Activated naive CD4-positive, alpha-beta T cell treated with anti-CD3 and anti-CD28 coated beads for 36 hours (primary cell): ENCODE results near the gene ATM. TPM values are rescaled to one million over a fixed set of nuclear protein-coding genes. Genes with fewer than 3 reads are reported as not detected.
"Not testable (repeated sequence)": the region's sequence is repeated elsewhere in the genome, so short reads cannot be mapped to it uniquely, and the experiment has no call there.

Source experiments
- CTCF ChIA-PET: fragments of 350-600 bp; sonication (Branson Sonifier 250); formaldehyde crosslinking; loops from one replicate; lab custom pipeline; 2021; ENCODE audit warnings: antibody characterized with exemption; lab: Charles Lee
- DNase-seq: peaks from one replicate; pipeline ENCODE4 v3.0.0-alpha.2; 2020
- H3K27ac Mint-ChIP-seq: one replicate; pipeline ENCODE4 v1.8.0; 2021; ENCODE audit warnings: mild to moderate bottlenecking, mixed read lengths
- H3K27me3 Mint-ChIP-seq: one replicate; pipeline ENCODE4 v1.8.0; 2021; ENCODE audit warnings: low read depth, mixed read lengths
- H3K36me3 Mint-ChIP-seq: one replicate; pipeline ENCODE4 v1.8.0; 2021; ENCODE audit warnings: low read depth, mixed read lengths
- H3K4me1 Mint-ChIP-seq: one replicate; pipeline ENCODE4 v1.8.0; 2021; ENCODE audit warnings: low read depth, mixed read lengths
- H3K4me3 Mint-ChIP-seq: one replicate; pipeline ENCODE4 v1.8.0; 2021; ENCODE audit warnings: mild to moderate bottlenecking, moderate library complexity, mixed read lengths
- H3K9me3 Mint-ChIP-seq: one replicate; pipeline ENCODE4 v1.8.0; 2021; ENCODE audit warnings: mixed read lengths
- intact Hi-C: fragments of 100-400 bp; cut with micrococcal nuclease; formaldehyde crosslinking; loops from one replicate; pipeline ENCODE4 v1.15.1; 2023
- total RNA-seq, 2 experiments: library from RNA; stranded (reverse); gene quantifications; one replicate each; pipeline ENCODE4 v1.2.3, GENCODE V29; 2021

The ATM gene
- total RNA-seq, 2 experiments from 2014 or later, result 29.5 to 30.6 TPM

GRCh38 chr11:108341654-108342053 lies 118.8 kb downstream of the ATM start:
- H3K9me3 Mint-ChIP-seq, result no peaks in the 10 kb centered on the region
- H3K27ac Mint-ChIP-seq, result no peak overlapping the region
- intact Hi-C loops, result loop anchor here (2.0 to 5.0 kb wide), 2 partner anchors 125 to 306 kb away; partner anchors contain the start of gene C11orf65
- H3K4me1 Mint-ChIP-seq, result peaks cover 34% of the 10 kb centered on the region
- no peak for DNase-seq
- no peak overlapping the region for H3K4me3 Mint-ChIP-seq
- CTCF ChIA-PET, result interaction anchor here (0.6 to 1.0 kb wide), 3 partner anchors 22 to 307 kb away, joined by 3 read pairs; no protein-coding TSS in a partner anchor
- H3K36me3 Mint-ChIP-seq, result no peaks in the 10 kb centered on the region
- H3K27me3 Mint-ChIP-seq, result no peaks in the 10 kb centered on the region

- Mint-ChIP-seq H3K27ac (no peak overlapping the region), H3K36me3 (no peaks in the 10 kb centered on the region), H3K4me3 (no peak overlapping the region), H3K4me1 (peaks cover 34% of the 10 kb centered on the region), H3K9me3 (no peaks in the 10 kb centered on the region), H3K27me3 (no peaks in the 10 kb centered on the region)
- CTCF ChIA-PET, result no interaction called here
- no peak for DNase-seq
- intact Hi-C loops, result loop anchor here (5.0 kb wide), 1 partner anchor 304 kb away; no protein-coding TSS in a partner anchor
These were observed 120.8 kb downstream of the ATM start for GRCh38 chr11:108343714-108344113.

DNA sequence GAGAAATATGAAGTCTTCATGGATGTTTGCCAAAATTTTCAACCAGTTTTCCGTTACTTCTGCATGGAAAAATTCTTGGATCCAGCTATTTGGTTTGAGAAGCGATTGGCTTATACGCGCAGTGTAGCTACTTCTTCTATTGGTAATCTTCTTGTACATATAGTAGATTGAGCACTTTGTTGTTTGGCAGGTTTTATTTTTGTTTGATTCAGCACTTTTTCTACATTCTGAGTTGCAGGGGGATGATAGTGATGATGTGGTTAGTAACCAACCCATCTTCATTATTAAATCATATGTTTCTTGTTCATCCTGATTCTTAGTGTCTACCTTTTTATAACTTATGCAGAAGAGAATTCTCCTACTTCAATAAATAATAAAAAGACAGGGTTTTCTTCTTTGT lies 122.9 kb downstream of the ATM start:
- DNase-seq, result no peak
- Mint-ChIP-seq H3K27ac (no peak overlapping the region), H3K27me3 (no peaks in the 10 kb centered on the region), H3K4me3 (no peak overlapping the region), H3K4me1 (peaks cover 27% of the 10 kb centered on the region), H3K36me3 (peaks cover 11% of the 10 kb centered on the region), H3K9me3 (no peaks in the 10 kb centered on the region)
- CTCF ChIA-PET, result no interaction called here
- intact Hi-C loops, result loop anchor here (5.0 kb wide), 1 partner anchor 247 kb away; the partner anchor contains the start of gene EXPH5

- no peaks in the 10 kb centered on the region for H3K9me3 Mint-ChIP-seq
- no peak for DNase-seq
- H3K27me3 Mint-ChIP-seq, result no peaks in the 10 kb centered on the region
- intact Hi-C loops, result loop anchor here (5.0 kb wide), 1 partner anchor 246 kb away; the partner anchor contains the start of gene EXPH5
- no peak overlapping the region for H3K27ac Mint-ChIP-seq
- peaks cover 11% of the 10 kb centered on the region for H3K36me3 Mint-ChIP-seq
- H3K4me1 Mint-ChIP-seq, result peaks cover 23% of the 10 kb centered on the region
- H3K4me3 Mint-ChIP-seq, result no peak overlapping the region
- CTCF ChIA-PET, result no interaction called here
These were observed 123.6 kb downstream of the ATM start for GRCh38 chr11:108346451-108346850.

GRCh38 chr11:108351468-108351867 lies 128.6 kb downstream of the ATM start:
- peak; percentile 30 for DNase-seq
- intact Hi-C loops, result loop anchor here (1.0 to 5.0 kb wide), 3 partner anchors 128 to 229 kb away; partner anchors contain the start of genes ACAT1 and ATM
- Mint-ChIP-seq H3K4me3 (no peak overlapping the region), H3K4me1 (no peaks in the 10 kb centered on the region), H3K27ac (no peak overlapping the region), H3K9me3 (no peaks in the 10 kb centered on the region), H3K27me3 (no peaks in the 10 kb centered on the region), H3K36me3 (peaks cover 22% of the 10 kb centered on the region)
- CTCF ChIA-PET, result no interaction called here

GRCh38 chr11:108364159-108364558 lies 141.3 kb downstream of the ATM start:
- Mint-ChIP-seq H3K27ac (no peak overlapping the region), H3K36me3 (peaks cover 18% of the 10 kb centered on the region), H3K4me3 (no peak overlapping the region), H3K27me3 (no peaks in the 10 kb centered on the region), H3K4me1 (no peaks in the 10 kb centered on the region), H3K9me3 (peaks cover 5% of the 10 kb centered on the region)
- CTCF ChIA-PET, result interaction anchor here (1.0 kb wide), 1 partner anchor 22 kb away, joined by 3 read pairs; no protein-coding TSS in a partner anchor
- intact Hi-C loops, result no loop called here
- no peak for DNase-seq

GRCh38 chr11:108368134-108368533 lies 145.3 kb downstream of the ATM start:
- CTCF ChIA-PET, result no interaction called here
- H3K4me1 Mint-ChIP-seq, result peaks cover 13% of the 10 kb centered on the region
- H3K36me3 Mint-ChIP-seq, result peaks cover 22% of the 10 kb centered on the region

DNA sequence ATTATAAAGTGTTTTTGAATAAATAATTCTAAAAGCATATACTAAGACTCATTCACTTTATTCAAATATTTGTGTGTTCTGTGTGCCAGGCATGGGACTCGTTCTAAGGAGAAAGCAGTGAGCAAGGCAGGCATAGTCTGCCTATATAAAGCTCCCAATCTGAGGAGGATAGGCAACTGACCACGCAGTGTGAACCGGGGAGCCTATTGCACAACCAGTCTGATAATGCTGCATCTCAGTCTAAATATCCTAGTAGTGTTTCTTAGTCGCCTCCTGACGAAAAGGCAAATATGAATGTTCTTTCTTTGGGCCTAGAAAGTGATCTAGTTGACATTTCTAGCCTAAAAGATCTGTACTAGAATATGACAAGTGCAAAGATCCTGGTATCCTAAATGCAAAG lies 146.2 kb downstream of the ATM start:
- H3K27ac Mint-ChIP-seq, result no peak overlapping the region

More at GRCh38 chr11:108368134-108368533, 145.3 kb downstream of the ATM start:
- H3K27ac Mint-ChIP-seq, result no peak overlapping the region
- intact Hi-C loops, result no loop called here
- peaks cover 2% of the 10 kb centered on the region for H3K9me3 Mint-ChIP-seq
- no peak for DNase-seq
- no peaks in the 10 kb centered on the region for H3K27me3 Mint-ChIP-seq
- H3K4me3 Mint-ChIP-seq, result no peak overlapping the region

GRCh38 chr11:108370315-108370714 lies 147.4 kb downstream of the ATM start:
- H3K27ac Mint-ChIP-seq, result no peak overlapping the region
- no peaks in the 10 kb centered on the region for H3K27me3 Mint-ChIP-seq
- peaks cover 19% of the 10 kb centered on the region for H3K36me3 Mint-ChIP-seq
- CTCF ChIA-PET, result no interaction called here
- no peak overlapping the region for H3K4me3 Mint-ChIP-seq
- intact Hi-C loops, result no loop called here
- DNase-seq, result no peak
- H3K4me1 Mint-ChIP-seq, result peaks cover 13% of the 10 kb centered on the region
- H3K9me3 Mint-ChIP-seq, result peaks cover 7% of the 10 kb centered on the region

More for the DNA sequence above, 146.2 kb downstream of the ATM start:
- H3K4me1 Mint-ChIP-seq, result peaks cover 13% of the 10 kb centered on the region
- peaks cover 25% of the 10 kb centered on the region for H3K36me3 Mint-ChIP-seq
- no peak overlapping the region for H3K4me3 Mint-ChIP-seq
- no peak for DNase-seq
- intact Hi-C loops, result no loop called here
- H3K9me3 Mint-ChIP-seq, result peaks cover 6% of the 10 kb centered on the region
- CTCF ChIA-PET, result no interaction called here
- no peaks in the 10 kb centered on the region for H3K27me3 Mint-ChIP-seq

GRCh38 chr11:108370990-108371389 lies 148.1 kb downstream of the ATM start:
- intact Hi-C loops, result no loop called here
- Mint-ChIP-seq H3K36me3 (peaks cover 17% of the 10 kb centered on the region), H3K4me1 (peaks cover 13% of the 10 kb centered on the region), H3K27ac (no peak overlapping the region), H3K4me3 (no peak overlapping the region), H3K27me3 (no peaks in the 10 kb centered on the region), H3K9me3 (peaks cover 9% of the 10 kb centered on the region)
- DNase-seq, result no peak
- CTCF ChIA-PET, result no interaction called here

DNA sequence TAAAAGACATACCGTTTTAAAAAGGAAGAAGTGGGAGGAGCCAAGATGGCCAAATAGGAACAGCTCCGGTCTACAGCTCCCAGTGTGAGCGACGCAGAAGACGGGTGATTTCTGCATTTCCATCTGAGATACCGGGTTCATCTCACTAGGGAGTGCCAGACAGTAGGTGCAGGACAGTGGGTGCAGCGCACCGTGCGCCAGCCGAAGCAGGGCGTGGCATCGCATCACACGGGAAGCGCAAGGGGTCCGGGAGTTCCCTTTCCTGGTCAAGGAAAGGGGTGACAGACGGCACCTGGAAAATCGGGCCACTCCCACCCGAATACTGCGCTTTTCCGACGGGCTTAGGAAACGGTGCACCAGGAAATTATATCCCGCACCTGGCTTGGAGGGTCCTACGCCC lies 150.6 kb downstream of the ATM start:
- DNase-seq, H3K36me3 Mint-ChIP-seq, intact Hi-C loops, H3K27me3 Mint-ChIP-seq, CTCF ChIA-PET, H3K4me3 Mint-ChIP-seq, H3K27ac Mint-ChIP-seq: not testable (repeated sequence)
- Mint-ChIP-seq H3K4me1 (peaks cover 13% of the 10 kb centered on the region), H3K9me3 (peaks cover 12% of the 10 kb centered on the region)

DNA sequence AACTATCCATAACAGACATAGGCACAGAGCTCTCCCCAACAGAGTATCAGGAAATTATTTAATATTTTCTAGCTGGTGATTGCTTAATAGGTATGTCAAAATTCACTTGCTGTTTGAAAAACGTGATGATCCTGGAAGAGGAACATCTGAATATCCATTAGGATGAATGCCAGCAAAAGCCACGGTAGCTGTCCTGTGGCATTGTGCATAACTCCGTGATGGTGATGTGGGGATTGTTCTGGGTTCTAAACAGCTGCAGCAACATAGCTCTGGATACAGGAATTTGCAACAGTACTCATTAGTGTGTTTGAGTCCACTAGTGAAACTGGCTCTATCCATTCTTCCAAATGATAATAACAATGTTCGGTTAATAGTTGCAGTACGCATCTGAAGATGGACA lies 165.7 kb downstream of the ATM start:
- Mint-ChIP-seq H3K4me1 (no peaks in the 10 kb centered on the region), H3K9me3 (no peaks in the 10 kb centered on the region), H3K27me3 (no peaks in the 10 kb centered on the region), H3K27ac (no peak overlapping the region), H3K4me3 (no peak overlapping the region), H3K36me3 (no peaks in the 10 kb centered on the region)
- intact Hi-C loops, result no loop called here
- CTCF ChIA-PET, result no interaction called here
- no peak for DNase-seq

- H3K27me3 Mint-ChIP-seq, result no peaks in the 10 kb centered on the region
- intact Hi-C loops, result no loop called here
- H3K27ac Mint-ChIP-seq, result no peak overlapping the region
- H3K4me1 Mint-ChIP-seq, result no peaks in the 10 kb centered on the region
- H3K36me3 Mint-ChIP-seq, result no peaks in the 10 kb centered on the region
- no peak for DNase-seq
- CTCF ChIA-PET, result no interaction called here
- H3K9me3 Mint-ChIP-seq, result no peaks in the 10 kb centered on the region
- no peak overlapping the region for H3K4me3 Mint-ChIP-seq
These were observed 169.5 kb downstream of the ATM start for GRCh38 chr11:108392353-108392752.
